ENCODE data around the gene PTPRK.

The PTPRK gene

GRCh38 chr6:128238225-128238624, 282.2 kb downstream of the PTPRK start:
- no peak for DNase-seq

DNA sequence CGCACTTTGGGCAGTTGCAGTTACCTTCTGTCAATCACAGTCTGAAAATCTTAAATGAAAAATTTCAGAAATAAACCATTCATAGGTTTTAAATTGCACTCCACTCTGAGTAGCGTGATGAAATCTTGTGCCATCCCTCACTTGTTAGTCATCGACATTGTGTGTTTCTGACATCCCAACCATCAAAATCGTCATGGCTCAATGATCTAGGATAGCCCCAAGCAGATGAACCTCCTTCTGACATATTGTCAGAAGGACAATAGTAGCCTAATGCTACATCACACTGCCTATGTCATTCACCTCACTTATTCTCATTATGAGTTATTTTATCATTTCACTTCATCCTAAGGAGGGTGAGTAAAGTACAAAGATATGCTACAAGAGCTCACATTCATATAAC, 284.8 kb downstream of the PTPRK start:
- DNase-seq: no peak

DNA sequence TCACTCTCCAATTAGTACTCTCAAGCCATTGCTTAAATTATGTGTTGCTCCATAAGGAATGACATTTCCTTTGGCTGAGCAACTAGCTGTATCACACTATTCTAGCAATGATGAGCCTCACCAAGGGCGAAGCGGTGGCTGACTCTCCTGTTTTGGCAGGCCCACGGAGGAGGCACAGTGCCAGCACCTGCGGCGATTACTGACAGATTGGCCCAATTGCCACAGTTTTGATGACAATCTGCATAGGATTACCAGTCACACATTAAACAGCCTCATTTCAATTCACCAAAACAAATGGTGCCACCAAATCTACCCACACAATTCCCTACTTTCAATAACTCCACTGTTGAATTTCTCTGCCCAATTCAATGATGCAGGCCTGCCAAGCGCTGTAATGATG, 286.9 kb downstream of the PTPRK start:
- no peak for DNase-seq

- no peak for DNase-seq
These were observed 290.0 kb downstream of the PTPRK start for GRCh38 chr6:128230267-128230989.

- no peak for DNase-seq
These were observed 294.8 kb downstream of the PTPRK start for GRCh38 chr6:128225612-128226011.

DNA sequence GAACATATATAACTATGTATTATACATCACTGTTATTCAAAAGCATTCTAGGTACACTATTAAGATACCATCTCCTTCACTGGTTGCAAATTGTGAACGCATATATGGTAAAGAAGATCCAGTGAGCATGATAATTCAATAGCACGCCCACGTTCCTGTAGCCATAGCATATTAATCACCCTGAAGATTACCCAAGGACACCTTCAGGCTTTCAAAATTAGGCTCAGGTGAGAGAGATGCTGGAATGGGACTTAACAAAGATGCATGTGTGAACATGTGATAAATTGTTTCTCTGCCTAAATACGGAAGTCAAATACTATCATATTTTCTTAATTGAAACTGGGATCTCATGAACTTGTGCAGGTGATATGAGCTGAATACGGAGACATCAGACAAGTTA, 303.5 kb downstream of the PTPRK start:
- no peak for DNase-seq

- DNase-seq: no peak
These were observed 310.6 kb downstream of the PTPRK start for GRCh38 chr6:128209771-128210170.

DNA sequence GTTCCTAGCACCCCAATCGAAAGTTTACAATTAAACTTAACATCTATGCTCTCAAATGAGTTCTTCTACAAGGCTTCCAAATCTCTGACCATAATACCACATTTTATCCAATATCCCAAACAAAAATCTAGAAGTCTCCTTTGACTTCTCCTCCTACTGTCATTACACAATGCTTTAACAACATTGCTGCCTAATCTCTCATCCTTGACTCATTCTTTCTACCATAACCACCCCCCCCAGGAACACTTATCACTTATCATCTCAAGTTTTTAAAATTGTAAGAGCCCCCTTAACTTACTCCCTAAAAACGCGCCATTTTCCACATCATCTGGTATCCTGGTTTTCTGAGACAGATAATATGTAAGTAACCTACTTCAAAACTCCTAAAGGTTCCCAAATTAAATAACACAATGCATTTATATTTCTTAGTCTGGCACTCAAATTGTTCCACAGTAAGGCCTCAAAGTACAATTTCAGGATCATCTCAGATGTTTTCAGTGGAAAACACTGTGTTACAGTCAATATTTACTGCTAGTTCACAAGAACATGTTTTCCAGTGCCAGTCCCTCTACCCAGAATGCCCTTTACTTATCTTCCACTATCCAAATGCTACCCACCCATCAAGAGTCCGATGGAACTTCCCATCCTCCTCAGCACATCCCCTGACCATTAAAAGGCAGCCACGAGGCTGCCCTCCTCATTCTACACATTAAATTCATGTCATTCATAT, 311.4 kb downstream of the PTPRK start:
- no peak for DNase-seq

GRCh38 chr6:128208078-128208477, 312.3 kb downstream of the PTPRK start:
- DNase-seq: no peak

- no peak for DNase-seq
These were observed 313.6 kb downstream of the PTPRK start for GRCh38 chr6:128206610-128207426.

GRCh38 chr6:128204616-128205015, 315.8 kb downstream of the PTPRK start:
- no peak for DNase-seq

DNA sequence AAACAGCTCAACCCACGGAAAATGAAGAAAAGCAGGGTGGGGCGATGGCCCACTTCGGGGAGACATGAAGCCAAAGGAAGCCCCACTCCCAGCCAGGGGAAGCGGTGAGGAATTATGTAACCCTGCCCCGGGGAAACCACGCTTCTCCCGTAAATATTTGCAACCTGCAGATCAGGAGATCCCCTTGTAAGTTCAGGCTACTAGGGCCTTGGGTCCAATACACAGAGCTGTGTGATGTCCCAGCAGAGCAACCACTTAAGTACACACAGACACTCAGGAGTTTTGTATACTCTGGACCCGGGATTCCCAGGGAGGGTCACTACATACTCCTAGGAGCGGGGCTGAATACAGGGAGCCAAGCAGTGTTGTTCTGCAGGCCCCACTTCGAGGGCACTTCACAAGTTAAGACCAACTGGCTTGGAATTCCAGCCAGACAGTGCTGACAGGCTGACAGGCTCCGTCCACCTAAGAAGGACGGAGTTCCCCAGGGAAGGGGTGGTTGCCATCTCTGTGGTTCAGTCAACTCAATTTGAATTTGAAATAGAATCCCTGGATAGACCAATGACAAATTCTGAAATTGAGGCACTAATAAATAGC, 318.1 kb downstream of the PTPRK start:
- no peak for DNase-seq

GRCh38 chr6:128200789-128201188, 319.6 kb downstream of the PTPRK start:
- DNase-seq: no peak

- DNase-seq: no peak
These were observed 320.9 kb downstream of the PTPRK start for GRCh38 chr6:128199461-128199860.

GRCh38 chr6:128192972-128193371, 327.4 kb downstream of the PTPRK start:
- no peak for DNase-seq

DNA sequence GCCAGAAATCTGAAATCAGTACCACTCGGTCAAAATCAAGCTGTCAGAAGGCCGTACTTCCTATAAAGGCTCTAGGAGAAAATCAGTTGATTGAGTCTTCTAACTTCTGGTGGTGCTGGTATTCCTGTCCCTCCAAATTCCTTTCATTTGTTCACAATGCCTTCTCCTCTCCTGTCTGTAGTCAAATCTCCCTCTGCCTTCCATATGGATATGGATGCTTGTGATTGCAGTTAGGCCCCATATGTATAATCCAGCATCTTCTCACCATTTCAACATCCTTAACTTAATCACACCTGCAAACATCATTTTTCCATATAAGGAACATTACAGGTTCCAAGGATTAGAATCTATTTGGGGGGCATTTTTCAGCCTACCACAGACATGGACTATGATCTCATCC, 331.7 kb downstream of the PTPRK start:
- DNase-seq: no peak

DNA sequence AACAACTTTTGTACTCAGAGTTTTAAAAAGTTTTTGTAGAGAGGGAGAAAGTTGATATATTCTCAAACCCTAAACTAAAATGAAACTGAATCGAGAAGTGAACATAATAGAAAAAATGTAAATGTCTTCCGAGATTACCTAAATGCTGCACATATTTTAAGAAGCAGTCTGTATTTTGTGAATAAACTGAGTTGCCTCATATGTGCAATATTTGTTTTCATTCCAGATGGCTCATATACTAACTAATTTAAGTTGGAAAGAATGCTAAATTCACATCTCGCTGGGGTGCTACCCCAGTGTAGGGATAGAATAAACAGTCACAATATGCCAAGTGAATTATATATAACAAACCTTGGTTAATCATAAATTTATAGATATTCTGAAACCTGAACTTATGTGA, 333.7 kb downstream of the PTPRK start:
- DNase-seq: no peak

DNA sequence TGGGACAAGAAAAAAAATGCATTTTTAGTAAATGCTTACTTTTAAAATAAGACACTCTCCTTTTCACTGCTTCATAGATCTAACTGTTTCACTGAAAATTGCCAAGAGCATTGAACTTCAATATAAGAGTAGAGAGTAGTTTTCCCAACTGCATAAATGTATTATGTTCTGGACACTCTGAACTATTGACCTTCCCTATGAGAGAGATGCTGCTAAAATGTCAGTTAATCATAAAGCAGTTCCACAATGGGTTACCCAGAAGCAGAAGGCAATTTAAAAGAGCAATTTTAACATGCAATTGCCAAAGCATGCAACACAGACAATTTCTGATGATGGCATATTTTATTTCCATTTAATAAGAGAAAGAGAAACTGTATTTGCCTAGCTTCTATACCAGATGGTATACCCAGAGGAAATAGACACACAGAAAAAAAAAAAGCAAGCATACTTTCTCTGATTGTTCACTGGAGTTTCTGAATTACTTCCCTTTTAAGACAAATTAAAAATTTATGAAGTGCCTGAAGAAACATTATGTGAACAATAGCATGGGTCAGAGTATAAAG, 340.4 kb downstream of the PTPRK start:
- no peak for DNase-seq

DNA sequence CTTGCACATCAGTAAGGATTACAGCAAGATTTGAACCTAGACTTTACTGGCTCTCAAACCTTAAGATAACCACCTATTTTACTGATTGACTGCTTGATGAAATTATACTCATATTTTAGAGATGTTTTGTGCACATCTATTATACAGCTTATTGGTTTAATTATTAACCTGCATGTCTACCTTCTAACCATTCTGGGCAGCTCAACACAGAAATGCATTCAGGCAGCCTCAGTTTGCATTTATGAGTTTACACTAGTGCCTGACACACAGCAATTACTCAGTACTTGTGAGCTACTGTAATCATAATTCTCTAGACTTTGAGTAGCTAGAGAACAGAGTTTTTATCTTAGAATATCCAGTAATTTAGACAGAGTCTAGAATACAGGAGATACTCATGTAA, 345.7 kb downstream of the PTPRK start:
- no peak for DNase-seq

GRCh38 chr6:128172752-128173682, 347.4 kb downstream of the PTPRK start:
- no peak for DNase-seq

DNA sequence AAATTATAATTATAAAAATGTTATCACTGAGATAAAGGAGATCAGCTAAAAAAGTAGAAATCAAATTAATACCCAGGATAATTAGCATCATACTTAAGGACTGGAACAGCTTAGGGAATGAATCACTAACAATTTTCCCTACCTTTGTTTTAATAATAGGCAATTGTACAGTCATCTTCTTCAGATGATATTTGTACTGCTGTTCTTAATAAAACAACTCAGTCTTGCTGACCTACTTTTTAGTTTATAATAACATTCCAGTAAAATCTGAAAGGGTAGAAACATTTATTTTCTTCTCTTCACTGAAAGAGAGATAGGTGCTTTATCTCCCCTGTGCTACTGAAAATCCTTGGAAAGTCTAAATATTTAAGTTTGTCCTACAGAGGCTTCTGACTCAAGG, 348.3 kb downstream of the PTPRK start:
- DNase-seq: no peak

GRCh38 chr6:128171182-128171581, 349.2 kb downstream of the PTPRK start:
- no peak for DNase-seq
